GM21723 (cell line): ENCODE results near the gene VPS35L.

Experiments used
- ATAC-seq: cut with Tn5 transposase; IDR thresholded peaks from one replicate; pipeline ENCODE4 v1.9.1; 2021; ENCODE audit warnings: mild to moderate bottlenecking, moderate library complexity; ENCODE audit not compliant: unreplicated experiment

VPS35L gene, protein sequence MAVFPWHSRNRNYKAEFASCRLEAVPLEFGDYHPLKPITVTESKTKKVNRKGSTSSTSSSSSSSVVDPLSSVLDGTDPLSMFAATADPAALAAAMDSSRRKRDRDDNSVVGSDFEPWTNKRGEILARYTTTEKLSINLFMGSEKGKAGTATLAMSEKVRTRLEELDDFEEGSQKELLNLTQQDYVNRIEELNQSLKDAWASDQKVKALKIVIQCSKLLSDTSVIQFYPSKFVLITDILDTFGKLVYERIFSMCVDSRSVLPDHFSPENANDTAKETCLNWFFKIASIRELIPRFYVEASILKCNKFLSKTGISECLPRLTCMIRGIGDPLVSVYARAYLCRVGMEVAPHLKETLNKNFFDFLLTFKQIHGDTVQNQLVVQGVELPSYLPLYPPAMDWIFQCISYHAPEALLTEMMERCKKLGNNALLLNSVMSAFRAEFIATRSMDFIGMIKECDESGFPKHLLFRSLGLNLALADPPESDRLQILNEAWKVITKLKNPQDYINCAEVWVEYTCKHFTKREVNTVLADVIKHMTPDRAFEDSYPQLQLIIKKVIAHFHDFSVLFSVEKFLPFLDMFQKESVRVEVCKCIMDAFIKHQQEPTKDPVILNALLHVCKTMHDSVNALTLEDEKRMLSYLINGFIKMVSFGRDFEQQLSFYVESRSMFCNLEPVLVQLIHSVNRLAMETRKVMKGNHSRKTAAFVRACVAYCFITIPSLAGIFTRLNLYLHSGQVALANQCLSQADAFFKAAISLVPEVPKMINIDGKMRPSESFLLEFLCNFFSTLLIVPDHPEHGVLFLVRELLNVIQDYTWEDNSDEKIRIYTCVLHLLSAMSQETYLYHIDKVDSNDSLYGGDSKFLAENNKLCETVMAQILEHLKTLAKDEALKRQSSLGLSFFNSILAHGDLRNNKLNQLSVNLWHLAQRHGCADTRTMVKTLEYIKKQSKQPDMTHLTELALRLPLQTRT

DNA sequence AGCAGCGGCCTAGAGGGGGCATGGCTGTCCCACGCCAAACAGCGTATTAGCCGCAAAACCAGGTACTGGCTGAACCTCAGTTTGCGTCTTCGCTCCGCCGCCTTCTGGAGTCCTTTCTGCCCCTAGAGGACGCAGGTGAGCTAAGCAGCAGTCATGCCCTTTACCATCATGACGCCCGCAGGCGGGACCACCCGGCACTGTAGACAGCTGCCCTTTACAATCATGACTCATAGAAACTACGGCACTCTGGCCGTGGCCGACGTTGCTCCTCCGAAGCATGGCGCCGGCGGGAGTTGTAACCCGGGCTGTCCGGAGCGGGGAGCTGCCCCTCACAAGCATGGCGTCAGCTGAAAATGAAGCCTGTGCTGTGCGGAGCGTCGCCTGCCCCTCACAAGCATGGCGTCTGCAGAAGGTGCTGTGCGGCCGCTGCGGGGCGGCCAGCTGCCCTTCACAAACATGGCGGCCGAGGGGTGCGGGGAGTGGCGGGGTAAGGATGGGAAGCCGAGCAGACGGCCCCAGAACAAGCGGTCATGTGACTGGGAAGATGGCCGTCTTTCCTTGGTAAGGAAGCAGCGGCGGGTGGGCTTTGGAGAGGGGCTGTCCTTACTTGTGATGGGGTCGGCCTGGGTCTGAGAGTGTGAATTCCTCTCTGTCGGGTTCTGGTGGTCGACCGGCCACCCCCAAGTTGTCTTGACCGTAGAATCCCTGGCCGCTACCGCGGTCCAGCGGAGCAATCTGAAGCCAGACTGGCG is at the start of gene VPS35L:
Gene VPS35L (plus strand): TSS at position 518 of the 752 bp plus-strand sequence. CDS start 27 bp downstream, at position 545.
- ATAC-seq, result peak; percentile 96

DNA sequence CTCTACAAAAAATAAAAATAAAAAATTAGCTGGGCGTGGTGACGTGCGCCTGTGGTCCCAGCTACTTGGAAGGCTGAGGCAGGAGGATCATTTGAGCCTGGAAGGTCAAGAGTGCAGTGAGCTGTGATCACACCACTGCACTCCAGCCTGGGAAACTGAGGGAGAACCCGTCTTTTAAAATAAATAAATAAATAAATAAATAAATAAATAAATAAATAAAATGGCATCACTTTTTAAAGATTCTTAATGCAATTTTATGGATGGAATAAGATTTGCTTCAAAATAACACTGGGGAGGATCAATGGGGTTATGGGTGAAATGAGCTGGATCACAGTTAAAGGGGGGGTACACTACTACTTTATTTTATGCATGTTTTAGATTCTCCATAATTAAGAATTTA is 48.5 kb upstream of the VPS35L start:
- no peak for ATAC-seq

DNA sequence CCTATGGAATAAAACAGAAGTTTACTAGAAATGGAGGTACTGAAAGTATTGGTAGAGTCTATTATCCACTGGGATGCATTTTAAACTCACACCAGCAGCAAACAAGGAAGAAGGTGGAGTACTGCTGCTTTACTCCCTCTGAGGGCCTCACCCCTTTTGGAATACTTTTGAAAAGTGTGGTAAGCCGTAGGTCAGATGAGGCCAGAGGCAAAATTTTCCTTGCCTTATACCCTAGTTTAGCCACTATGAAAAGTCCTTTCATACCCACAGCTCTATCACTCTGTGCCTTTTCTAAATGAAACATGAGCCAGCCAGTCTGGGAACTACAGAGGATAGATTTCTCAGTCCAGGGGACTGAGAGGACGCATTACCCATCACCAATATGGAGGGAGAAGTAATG is 47.6 kb upstream of the VPS35L start:
- no peak for ATAC-seq

DNA sequence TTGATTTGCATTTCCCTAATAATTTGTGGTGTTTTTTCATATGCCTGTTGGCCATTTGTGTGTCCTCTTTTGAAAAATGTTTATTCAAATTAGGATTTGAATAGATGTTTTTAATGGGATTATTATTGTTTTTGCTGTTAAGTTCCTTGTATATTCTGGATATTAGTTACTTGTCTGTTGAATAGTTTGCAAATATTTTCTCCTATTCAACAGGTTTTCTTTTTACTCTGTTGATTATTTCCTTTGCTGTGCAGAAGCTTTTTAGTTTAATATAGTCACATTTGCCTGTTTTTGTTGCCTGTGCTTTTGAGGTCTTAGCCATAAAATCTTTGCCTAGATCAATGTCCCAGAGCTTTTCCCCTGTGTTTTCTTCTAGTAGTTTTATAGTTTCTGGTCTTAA is 43.2 kb upstream of the VPS35L start:
- no peak for ATAC-seq

DNA sequence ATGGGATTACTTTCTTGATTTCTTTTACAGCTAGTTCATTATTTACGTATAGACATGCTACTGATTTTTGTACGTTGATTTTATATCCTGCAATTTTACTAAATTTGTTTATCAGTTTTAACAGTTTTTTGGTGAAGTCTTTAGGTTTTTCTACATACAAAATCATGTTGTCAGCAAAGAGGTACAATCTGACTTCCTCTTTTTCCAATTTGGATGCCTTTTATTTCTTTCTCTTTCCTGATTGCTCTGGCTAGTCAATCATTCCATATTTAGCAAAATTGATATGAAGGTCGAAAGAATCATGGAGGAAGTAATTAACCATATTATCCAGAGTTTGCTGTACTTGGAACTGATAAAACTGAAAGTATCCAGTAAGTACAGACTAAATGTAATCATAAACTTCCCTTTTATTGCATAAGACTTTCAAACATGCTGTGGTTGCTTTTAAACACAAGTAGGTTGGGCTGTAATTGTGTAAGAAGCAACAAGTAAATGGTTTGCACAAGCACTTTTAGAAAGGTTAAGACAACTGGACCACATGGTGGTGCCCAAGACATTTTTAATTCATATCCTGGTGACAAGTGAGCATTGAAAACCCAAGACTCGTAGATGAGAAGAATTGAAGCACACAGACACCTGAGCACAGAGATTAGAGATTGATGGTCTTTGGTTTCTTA is 42.0 kb upstream of the VPS35L start:
- no peak for ATAC-seq

DNA sequence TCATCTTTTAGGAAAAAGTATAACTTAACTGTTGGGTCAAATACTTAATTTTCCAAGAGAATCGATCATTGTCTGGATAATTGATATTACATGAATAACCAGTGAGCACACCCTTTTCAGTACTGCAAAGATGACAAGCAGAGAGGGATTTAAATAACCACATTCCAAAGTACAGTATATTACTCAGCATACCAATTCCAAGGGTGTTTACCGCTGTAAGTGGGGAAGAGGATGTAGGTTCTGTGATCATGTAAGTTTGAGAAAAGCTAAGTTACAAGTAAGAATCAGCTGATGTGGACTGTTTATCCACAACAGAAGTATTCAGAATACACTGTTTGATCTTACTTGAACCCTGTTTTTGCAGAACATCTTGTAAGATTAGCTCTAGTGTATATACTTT is 39.7 kb upstream of the VPS35L start:
- ATAC-seq, result no peak

DNA sequence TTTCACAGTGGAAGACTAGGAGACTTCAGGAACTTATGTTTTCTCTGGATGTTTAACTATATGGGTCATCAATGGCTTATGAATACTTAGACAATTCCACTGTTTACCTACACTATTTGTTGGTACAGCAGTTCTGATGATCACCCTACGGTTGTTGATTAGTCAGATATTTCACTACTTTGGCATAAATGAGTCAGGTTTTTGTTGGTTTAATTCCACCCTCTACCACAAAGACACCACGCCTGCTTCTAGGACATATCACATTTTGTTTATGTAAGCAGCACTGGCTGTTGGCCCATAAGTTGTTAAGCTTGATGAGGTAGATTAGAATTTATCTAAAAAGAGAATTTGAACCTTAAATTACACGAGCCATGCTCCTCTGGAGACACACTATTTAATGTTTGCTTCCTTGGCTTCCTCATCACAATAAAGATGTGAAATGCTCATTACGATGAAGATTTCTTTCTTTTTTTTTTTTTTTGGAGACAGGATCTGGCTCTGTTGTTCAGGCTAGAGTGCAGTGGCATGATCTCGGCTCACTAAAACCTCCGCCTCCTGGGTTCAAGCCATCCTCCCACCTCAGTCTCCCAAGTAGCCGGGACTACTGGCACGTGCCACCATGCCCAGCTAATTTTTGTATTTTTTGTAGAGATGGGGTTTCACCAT is 37.9 kb upstream of the VPS35L start:
- ATAC-seq, result no peak

DNA sequence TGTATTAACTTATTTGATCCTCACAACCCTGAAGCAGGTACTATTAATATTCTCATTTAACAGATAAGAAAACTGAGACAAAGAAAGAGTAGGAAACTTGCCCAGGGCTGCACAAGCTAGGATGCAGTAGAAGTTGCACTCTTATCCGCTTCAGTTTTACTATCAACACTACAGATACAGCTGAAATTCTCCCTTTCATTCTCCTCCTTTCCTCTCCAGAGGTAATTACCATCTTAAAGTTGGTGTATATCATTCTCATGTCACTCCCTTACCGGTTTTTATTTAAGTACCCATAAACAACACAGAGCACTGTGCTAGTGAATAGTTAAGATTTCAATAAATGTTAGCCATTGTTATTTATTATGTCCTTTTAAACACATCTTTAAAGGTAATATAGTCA is 37.1 kb upstream of the VPS35L start:
- no peak for ATAC-seq

DNA sequence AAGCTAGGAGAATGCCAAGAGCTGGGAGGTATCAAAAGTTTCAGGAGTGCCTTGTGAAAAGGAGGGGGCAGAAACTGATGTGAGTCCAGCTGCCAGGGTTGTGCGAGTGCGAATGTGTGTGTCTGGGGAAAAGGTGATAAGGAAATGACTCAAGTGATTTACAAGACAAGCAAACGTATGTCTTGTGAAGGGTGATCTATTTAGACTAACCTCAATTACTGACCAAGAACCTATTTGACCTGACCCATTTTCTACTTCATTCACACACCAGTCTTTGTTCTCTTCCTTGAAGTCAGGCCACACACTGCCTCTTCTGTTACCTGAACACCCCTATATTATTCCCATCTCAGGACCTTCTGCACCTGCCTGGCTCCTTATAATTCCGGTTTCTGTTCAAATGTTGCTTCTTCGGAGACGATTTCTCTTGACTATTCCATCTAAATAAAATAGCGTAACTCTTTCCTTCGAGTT is 34.6 kb upstream of the VPS35L start:
- no peak for ATAC-seq

DNA sequence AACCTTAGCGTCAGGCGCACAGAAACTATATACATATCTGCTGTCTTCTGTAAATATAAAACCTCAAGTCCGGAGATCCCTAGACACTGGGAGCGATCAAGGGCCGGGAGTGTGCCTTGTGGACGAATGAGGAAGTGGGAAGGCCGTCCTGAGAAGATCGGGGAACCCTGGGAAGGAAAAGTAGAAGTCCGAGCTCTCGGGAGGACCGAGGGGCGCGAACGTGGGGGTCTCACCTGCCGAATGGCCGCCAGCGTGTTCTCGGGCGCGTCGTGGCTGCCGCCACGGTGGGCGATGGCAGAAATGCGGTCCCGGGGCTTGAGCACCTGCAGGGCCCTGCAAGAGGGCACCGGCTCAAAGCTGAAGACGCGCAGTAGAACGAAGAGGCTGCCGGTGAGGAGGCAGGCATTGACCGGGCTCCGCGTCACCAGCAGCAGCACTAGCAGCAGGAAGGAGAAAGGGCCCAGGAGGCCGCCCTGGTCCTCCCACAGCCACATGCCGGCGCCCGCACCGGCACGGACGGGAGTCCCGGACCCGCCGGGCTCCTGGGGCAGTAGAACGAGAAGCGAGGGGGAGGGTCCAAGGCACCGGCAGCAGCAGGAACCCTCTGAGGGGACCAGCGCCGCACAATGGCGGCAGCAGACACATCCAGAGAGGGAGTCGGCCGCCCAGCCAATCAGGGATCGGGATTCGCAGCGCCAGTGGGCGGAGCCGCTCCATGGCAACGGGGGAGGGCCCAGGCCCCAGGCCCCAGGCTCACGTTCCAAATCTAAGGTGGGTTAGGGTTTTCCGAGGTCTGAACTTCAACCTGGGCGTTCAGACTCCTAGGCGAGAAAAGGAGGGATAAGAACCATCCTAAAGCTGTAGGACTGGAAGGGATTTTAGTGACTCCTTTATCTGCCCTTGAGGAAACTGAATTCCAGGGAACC is 33.8 kb upstream of the VPS35L start, which contains the start of gene GDE1:
Gene GDE1 (minus strand): TSS at position 628 of the 926 bp plus-strand sequence. CDS start 134 bp downstream, at position 494.
- peak; percentile 77 for ATAC-seq

DNA sequence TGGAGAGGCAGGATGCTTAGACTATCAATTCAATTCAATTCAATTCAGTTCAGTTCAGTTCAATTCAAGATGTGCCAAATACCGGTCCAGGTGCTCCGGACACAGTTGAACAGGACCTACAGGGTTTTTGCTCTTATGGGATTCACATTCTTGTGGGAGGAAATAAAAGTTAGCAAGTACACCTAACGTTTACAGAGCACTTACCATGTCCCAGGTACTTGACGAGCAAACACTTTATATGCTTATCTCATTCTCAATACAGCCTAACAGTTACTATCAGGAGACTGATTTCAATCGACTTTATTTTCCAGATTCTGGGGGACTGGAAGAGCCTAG is 33.1 kb upstream of the VPS35L start:
- ATAC-seq, result no peak

DNA sequence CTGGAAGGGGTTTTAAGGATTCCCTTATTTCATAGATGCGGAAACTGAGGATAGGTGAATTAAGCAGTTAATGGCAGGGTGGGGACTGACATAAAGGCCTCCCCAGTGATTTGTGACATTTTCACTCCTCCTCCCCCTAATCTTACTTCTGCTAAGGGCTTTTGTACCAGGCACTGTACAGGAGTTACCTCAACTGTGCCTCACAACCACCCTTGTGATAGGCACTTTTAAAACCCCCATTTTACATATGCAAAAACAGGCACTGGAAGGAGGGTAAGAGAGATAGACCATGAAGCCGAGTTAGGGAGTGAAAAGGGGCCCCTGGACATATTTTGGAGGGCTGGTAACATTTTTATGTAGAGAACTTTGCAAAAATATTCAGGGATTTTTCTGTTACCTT is 32.7 kb upstream of the VPS35L start:
- no peak for ATAC-seq

DNA sequence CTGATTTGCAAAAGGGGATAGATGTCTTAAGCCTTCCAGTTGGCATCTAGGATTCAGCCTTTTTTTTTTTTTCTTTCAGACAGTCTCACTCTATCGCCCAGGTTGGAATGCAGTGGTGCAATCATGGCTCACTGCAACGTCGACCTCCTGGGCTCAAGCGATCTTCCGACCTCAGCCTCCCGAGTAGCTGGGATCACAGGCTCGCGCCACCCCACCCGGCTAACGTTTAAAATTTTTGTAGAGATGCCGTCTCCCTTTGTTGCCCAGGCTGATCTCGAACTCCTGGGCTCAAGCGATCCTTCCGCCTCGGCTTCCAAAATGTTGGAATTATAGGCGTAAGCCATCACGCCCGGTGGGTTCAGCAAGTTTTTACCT is 32.3 kb upstream of the VPS35L start:
- ATAC-seq, result no peak

DNA sequence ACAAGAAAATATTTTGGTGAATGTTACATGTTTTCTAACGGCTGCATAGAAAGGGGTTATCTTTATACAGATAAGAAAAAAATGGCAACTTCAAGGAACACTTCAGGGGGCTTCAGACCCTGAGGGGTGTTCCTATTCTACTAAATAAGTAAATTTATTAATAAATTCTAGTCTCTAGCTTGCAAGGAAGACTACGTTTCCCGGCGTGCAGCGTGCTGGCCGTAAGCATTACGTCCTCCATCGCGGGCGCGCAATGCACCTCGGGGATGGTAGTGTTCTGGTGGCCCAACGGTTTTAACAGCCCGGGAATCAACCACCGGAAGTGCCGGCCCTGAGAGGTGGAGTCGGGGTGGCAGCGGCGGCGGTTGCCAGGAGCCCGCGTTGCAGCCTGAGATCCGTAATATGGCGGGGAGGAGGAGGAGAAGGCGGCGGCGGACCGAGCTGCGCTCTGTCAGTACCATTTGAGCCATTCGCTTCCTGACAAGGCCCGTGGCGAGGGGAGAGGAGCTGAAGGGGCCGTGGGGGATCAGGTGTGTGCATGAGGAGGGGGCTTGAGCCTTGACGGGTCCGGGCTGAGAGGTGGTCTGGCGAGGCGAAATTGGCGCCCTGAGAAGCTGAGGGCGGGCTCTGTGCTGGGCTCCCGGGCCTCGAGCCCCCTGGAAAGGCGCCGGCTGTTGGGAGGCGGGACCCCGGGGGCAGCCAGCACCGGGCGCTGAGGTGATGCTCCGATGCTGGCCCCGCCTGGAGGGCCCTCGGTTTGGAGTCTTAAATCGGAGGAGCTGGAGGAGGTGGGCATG is 31.7 kb upstream of the VPS35L start, which contains the start of gene CCP110:
Gene CCP110 (plus strand): TSS at position 384 of the 797 bp plus-strand sequence. CDS start 3,940 bp downstream, outside the sequence.
- ATAC-seq, result peak; percentile 68

DNA sequence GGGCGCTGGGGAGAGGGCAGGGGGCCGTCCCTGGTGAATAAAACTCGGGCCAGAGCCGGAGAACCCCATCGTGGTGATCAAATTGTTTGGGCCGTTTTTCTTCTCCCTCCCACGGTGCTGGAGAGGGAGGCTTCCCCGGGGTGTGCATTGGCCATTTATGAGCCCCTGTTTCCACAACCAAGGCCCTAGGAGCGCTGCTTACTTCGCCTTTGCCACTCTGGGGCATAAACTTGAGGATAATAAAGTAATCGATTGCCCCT is 31.2 kb upstream of the VPS35L start:
- no peak for ATAC-seq

DNA sequence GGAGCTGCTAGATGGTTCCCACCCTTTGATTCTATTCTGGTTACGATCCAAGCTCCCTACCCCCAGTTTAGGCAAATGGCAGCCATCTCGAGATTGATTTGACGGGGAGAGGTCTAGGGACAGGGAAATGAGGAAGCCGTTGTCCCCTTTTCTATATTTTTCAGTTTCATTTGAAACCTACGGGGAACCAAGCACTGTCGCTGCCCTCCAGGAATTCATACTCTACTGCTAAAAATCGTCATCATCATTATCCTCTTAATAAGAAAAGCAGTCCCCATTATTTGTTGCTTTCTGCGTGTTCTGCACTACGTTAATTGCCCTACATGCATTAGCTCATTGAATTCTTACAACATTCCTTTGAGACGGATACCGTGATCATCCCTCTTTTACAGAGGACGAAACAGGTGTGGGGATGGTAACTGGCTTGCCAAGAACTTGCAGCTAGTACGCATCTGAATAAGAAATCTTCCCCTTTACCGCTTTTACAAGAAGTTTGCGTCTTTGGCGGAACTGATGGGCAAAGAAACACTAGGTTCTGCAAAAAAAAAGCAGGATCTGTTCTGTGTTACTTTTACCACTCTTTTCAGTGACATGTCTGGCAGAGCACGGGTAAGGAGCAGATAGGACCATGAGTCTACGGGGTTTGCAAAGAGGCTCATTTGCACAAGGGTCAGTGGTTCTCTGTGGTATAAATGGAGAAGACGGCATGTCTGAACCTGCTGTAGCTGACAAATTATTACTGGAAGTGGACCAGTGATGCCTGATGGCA is 30.7 kb upstream of the VPS35L start:
- no peak for ATAC-seq

DNA sequence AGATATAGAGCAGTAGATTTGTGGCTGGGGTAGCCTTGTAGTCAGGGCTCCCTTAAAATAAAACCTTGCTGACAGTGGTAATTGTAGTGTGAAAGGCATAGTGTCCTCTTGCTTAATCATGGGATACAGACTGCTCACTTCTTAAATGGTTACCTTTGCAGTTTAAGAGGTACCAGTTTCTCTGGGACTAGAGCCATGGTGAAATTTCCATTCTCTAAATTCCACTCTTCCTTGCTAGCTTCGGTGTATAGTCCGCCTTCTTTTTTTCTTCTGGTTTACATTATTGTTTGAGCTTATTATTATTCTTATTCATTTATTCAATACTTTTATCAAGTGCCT is 30.1 kb upstream of the VPS35L start:
- no peak for ATAC-seq

DNA sequence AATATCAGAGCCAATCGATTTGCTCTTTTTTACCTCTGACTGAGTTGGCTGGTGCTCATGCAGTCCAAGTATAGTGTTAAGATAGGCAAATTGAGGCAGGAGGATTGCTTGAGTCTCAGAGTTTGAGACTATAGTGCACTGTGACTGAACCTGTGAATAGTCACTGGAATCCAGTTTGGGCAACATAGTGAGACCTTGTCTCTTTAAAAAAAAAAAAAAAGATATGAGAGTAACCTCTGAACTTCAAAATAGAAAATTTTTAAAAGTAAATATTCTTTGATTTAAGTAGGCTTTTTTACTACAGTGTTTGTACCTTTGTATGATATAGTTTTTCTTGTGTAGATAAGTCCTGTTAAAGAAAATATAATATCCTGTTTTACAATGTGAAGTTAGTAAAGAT is 28.3 kb upstream of the VPS35L start:
- no peak for ATAC-seq
